ENCODE data around the gene LRRC46.

LRRC46 gene

GRCh38 chr17:47866941-47867340 lies 35.5 kb downstream of the LRRC46 start:
- Mint-ChIP-seq H3K27ac (no peak overlapping the region), H3K9me3 (no peaks in the 10 kb centered on the region), H3K4me3 (no peak overlapping the region), H3K36me3 (ENCODE audit: low read depth) (no peaks in the 10 kb centered on the region), H3K4me1 (ENCODE audit: low read depth) (peaks cover 11% of the 10 kb centered on the region), H3K27me3 (ENCODE audit: low read depth) (peaks cover 33% of the 10 kb centered on the region)

- H3K4me3 Mint-ChIP-seq = no peak overlapping the region
- peaks cover 40% of the 10 kb centered on the region for H3K27me3 Mint-ChIP-seq (ENCODE audit: low read depth)
- H3K9me3 Mint-ChIP-seq = no peaks in the 10 kb centered on the region
- no peak overlapping the region for H3K27ac Mint-ChIP-seq
- H3K4me1 Mint-ChIP-seq (ENCODE audit: low read depth) = peaks cover 11% of the 10 kb centered on the region
- no peaks in the 10 kb centered on the region for H3K36me3 Mint-ChIP-seq (ENCODE audit: low read depth)
These were observed 36.5 kb downstream of the LRRC46 start for GRCh38 chr17:47867813-47868533.

GRCh38 chr17:47869114-47869513 lies 37.6 kb downstream of the LRRC46 start:
- Mint-ChIP-seq H3K36me3 (ENCODE audit: low read depth) (no peaks in the 10 kb centered on the region), H3K4me1 (ENCODE audit: low read depth) (peaks cover 11% of the 10 kb centered on the region), H3K9me3 (no peaks in the 10 kb centered on the region), H3K27me3 (ENCODE audit: low read depth) (peaks cover 51% of the 10 kb centered on the region), H3K27ac (no peak overlapping the region), H3K4me3 (no peak overlapping the region)

- no peak overlapping the region for H3K4me3 Mint-ChIP-seq
- H3K36me3 Mint-ChIP-seq (ENCODE audit: low read depth) = no peaks in the 10 kb centered on the region
- H3K27ac Mint-ChIP-seq = no peak overlapping the region
- H3K4me1 Mint-ChIP-seq (ENCODE audit: low read depth) = peaks cover 7% of the 10 kb centered on the region
- peaks cover 59% of the 10 kb centered on the region for H3K27me3 Mint-ChIP-seq (ENCODE audit: low read depth)
- no peaks in the 10 kb centered on the region for H3K9me3 Mint-ChIP-seq
These were observed 38.6 kb downstream of the LRRC46 start for GRCh38 chr17:47870056-47870455.

- Mint-ChIP-seq H3K4me1 (ENCODE audit: low read depth) (no peaks in the 10 kb centered on the region), H3K9me3 (no peaks in the 10 kb centered on the region), H3K36me3 (ENCODE audit: low read depth) (no peaks in the 10 kb centered on the region), H3K27ac (no peak overlapping the region), H3K27me3 (ENCODE audit: low read depth) (peaks cover 62% of the 10 kb centered on the region), H3K4me3 (no peak overlapping the region)
These were observed 39.6 kb downstream of the LRRC46 start for GRCh38 chr17:47871048-47871447.

- Mint-ChIP-seq H3K36me3 (ENCODE audit: low read depth) (no peaks in the 10 kb centered on the region), H3K4me1 (ENCODE audit: low read depth) (no peaks in the 10 kb centered on the region), H3K27ac (no peak overlapping the region), H3K9me3 (no peaks in the 10 kb centered on the region), H3K27me3 (ENCODE audit: low read depth) (peaks cover 62% of the 10 kb centered on the region), H3K4me3 (no peak overlapping the region)
These were observed 40.7 kb downstream of the LRRC46 start for GRCh38 chr17:47872019-47872650.

- no peaks in the 10 kb centered on the region for H3K4me1 Mint-ChIP-seq (ENCODE audit: low read depth)
- no peaks in the 10 kb centered on the region for H3K36me3 Mint-ChIP-seq (ENCODE audit: low read depth)
- no peaks in the 10 kb centered on the region for H3K9me3 Mint-ChIP-seq
- no peak overlapping the region for H3K4me3 Mint-ChIP-seq
- H3K27me3 Mint-ChIP-seq (ENCODE audit: low read depth) = peaks cover 66% of the 10 kb centered on the region
- no peak overlapping the region for H3K27ac Mint-ChIP-seq
These were observed 41.2 kb downstream of the LRRC46 start for GRCh38 chr17:47872651-47873161.

GRCh38 chr17:47873200-47874090 lies 42.0 kb downstream of the LRRC46 start:
- no peaks in the 10 kb centered on the region for H3K4me1 Mint-ChIP-seq (ENCODE audit: low read depth)
- no peak overlapping the region for H3K27ac Mint-ChIP-seq
- peaks cover 71% of the 10 kb centered on the region for H3K27me3 Mint-ChIP-seq (ENCODE audit: low read depth)
- H3K36me3 Mint-ChIP-seq (ENCODE audit: low read depth) = no peaks in the 10 kb centered on the region
- H3K4me3 Mint-ChIP-seq = no peak overlapping the region
- no peaks in the 10 kb centered on the region for H3K9me3 Mint-ChIP-seq

GRCh38 chr17:47875011-47875985 lies 43.8 kb downstream of the LRRC46 start:
- Mint-ChIP-seq H3K4me3 (no peak overlapping the region), H3K9me3 (no peaks in the 10 kb centered on the region), H3K4me1 (ENCODE audit: low read depth) (peaks cover 4% of the 10 kb centered on the region), H3K27me3 (ENCODE audit: low read depth) (peaks cover 65% of the 10 kb centered on the region), H3K27ac (no peak overlapping the region), H3K36me3 (ENCODE audit: low read depth) (no peaks in the 10 kb centered on the region)

- peaks cover 4% of the 10 kb centered on the region for H3K4me1 Mint-ChIP-seq (ENCODE audit: low read depth)
- peaks cover 54% of the 10 kb centered on the region for H3K27me3 Mint-ChIP-seq (ENCODE audit: low read depth)
- H3K27ac Mint-ChIP-seq = no peak overlapping the region
- H3K36me3 Mint-ChIP-seq (ENCODE audit: low read depth) = no peaks in the 10 kb centered on the region
- H3K4me3 Mint-ChIP-seq = no peak overlapping the region
- no peaks in the 10 kb centered on the region for H3K9me3 Mint-ChIP-seq
These were observed 46.0 kb downstream of the LRRC46 start for GRCh38 chr17:47877368-47878034.

GRCh38 chr17:47878203-47879027 lies 46.9 kb downstream of the LRRC46 start:
- Mint-ChIP-seq H3K27me3 (ENCODE audit: low read depth) (peaks cover 48% of the 10 kb centered on the region), H3K27ac (no peak overlapping the region)

GRCh38 chr17:47879028-47879585 lies 47.6 kb downstream of the LRRC46 start:
- H3K36me3 Mint-ChIP-seq (ENCODE audit: low read depth) = no peaks in the 10 kb centered on the region

More at GRCh38 chr17:47878203-47879027, 46.9 kb downstream of the LRRC46 start:
- Mint-ChIP-seq H3K4me1 (ENCODE audit: low read depth) (peaks cover 13% of the 10 kb centered on the region), H3K9me3 (no peaks in the 10 kb centered on the region), H3K36me3 (ENCODE audit: low read depth) (no peaks in the 10 kb centered on the region), H3K4me3 (no peak overlapping the region)

More at GRCh38 chr17:47879028-47879585, 47.6 kb downstream of the LRRC46 start:
- Mint-ChIP-seq H3K4me3 (no peak overlapping the region), H3K27ac (no peak overlapping the region), H3K4me1 (ENCODE audit: low read depth) (peaks cover 14% of the 10 kb centered on the region), H3K9me3 (no peaks in the 10 kb centered on the region), H3K27me3 (ENCODE audit: low read depth) (peaks cover 41% of the 10 kb centered on the region)

All from T-helper 1 cell treated with Interleukin-12 subunit alpha and Interleukin-12 subunit beta and Interleukin-4 antibody, amounts not matched to agents 30 μg/mL and 1 μg/mL, for 36 hours (primary cell).